ENCODE measurements around the gene PPDPF. TPM values are rescaled to one million over a fixed set of nuclear protein-coding genes. Genes with fewer than 3 reads are reported as not detected.
A peak's percentile ranks its signal among the peaks of the same experiment; 100 is the strongest.

Gene PPDPF
- polyA plus RNA-seq, 1 donor from 2014 or later = 95.1 TPM

DNA sequence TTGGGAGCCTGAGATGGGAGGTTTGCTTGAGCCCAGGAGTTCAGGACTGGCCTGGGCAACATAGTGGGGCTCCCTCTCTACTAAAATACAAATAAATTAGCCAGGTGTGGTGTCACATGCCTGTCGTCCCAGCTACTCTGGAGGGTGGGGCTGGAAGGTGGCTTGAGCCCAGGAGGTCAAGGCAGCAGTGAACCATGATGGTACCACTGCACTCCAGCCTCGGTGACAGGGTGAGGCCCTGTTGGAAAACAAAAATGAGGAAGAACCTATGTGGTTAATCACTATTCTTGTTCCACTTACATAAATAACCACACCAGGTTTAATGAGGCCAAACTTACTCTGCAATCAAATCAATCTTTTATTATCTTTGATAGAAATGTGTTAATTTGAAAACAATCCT, 5.4 kb downstream of the PPDPF start:
- H3K27me3 ChIP-seq (ENCODE audit: insufficient read depth, low read depth, low read length) = no peaks in the 10 kb centered on the region
- peaks cover 9% of the 10 kb centered on the region for H4K20me1 ChIP-seq (ENCODE audit: insufficient read depth)
- no peak overlapping the region for H3K4me3 ChIP-seq (ENCODE audit: low read length)
- no peaks in the 10 kb centered on the region for H3K36me3 ChIP-seq (ENCODE audit: insufficient read depth, low read length)
- TF ChIP-seq TAF1 (IDR thresholded peaks at IDR 0.05; ENCODE audit: low read depth) (no peak), EP300 (conservative IDR thresholded peaks at IDR 0.05; ENCODE audit: poor library complexity, severe bottlenecking) (no peak), MXI1 (conservative IDR thresholded peaks at IDR 0.05; ENCODE audit: poor library complexity, severe bottlenecking) (no peak)
- TF ChIP-seq, protein P1, sequence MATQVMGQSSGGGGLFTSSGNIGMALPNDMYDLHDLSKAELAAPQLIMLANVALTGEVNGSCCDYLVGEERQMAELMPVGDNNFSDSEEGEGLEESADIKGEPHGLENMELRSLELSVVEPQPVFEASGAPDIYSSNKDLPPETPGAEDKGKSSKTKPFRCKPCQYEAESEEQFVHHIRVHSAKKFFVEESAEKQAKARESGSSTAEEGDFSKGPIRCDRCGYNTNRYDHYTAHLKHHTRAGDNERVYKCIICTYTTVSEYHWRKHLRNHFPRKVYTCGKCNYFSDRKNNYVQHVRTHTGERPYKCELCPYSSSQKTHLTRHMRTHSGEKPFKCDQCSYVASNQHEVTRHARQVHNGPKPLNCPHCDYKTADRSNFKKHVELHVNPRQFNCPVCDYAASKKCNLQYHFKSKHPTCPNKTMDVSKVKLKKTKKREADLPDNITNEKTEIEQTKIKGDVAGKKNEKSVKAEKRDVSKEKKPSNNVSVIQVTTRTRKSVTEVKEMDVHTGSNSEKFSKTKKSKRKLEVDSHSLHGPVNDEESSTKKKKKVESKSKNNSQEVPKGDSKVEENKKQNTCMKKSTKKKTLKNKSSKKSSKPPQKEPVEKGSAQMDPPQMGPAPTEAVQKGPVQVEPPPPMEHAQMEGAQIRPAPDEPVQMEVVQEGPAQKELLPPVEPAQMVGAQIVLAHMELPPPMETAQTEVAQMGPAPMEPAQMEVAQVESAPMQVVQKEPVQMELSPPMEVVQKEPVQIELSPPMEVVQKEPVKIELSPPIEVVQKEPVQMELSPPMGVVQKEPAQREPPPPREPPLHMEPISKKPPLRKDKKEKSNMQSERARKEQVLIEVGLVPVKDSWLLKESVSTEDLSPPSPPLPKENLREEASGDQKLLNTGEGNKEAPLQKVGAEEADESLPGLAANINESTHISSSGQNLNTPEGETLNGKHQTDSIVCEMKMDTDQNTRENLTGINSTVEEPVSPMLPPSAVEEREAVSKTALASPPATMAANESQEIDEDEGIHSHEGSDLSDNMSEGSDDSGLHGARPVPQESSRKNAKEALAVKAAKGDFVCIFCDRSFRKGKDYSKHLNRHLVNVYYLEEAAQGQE (IDR thresholded peaks at IDR 0.05; ENCODE audit: borderline replicate concordance) = no peak
- TF ChIP-seq, protein P2, sequence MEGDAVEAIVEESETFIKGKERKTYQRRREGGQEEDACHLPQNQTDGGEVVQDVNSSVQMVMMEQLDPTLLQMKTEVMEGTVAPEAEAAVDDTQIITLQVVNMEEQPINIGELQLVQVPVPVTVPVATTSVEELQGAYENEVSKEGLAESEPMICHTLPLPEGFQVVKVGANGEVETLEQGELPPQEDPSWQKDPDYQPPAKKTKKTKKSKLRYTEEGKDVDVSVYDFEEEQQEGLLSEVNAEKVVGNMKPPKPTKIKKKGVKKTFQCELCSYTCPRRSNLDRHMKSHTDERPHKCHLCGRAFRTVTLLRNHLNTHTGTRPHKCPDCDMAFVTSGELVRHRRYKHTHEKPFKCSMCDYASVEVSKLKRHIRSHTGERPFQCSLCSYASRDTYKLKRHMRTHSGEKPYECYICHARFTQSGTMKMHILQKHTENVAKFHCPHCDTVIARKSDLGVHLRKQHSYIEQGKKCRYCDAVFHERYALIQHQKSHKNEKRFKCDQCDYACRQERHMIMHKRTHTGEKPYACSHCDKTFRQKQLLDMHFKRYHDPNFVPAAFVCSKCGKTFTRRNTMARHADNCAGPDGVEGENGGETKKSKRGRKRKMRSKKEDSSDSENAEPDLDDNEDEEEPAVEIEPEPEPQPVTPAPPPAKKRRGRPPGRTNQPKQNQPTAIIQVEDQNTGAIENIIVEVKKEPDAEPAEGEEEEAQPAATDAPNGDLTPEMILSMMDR (IDR thresholded peaks at IDR 0.05; ENCODE audit: poor library complexity, severe bottlenecking) = no peak
- H2AFZ ChIP-seq (ENCODE audit: low read depth, low read length) = no peak overlapping the region
- no peaks in the 10 kb centered on the region for H3K9me3 ChIP-seq (ENCODE audit: low read length)
- H3K79me2 ChIP-seq (replicated peaks; ENCODE audit: insufficient read depth, low read length) = peaks cover 17% of the 10 kb centered on the region
- no peaks in the 10 kb centered on the region for H3K9me2 ChIP-seq (ENCODE audit: insufficient read depth, low read length)
- no peak overlapping the region for H3K4me2 ChIP-seq (ENCODE audit: low read length)
- no peak overlapping the region for H3K9ac ChIP-seq (ENCODE audit: low read length)
- no peaks in the 10 kb centered on the region for H3F3A ChIP-seq (ENCODE audit: insufficient read depth, low read length, poor library complexity, severe bottlenecking)
- no peak overlapping the region for H3K27ac ChIP-seq (ENCODE audit: low read length)

DNA sequence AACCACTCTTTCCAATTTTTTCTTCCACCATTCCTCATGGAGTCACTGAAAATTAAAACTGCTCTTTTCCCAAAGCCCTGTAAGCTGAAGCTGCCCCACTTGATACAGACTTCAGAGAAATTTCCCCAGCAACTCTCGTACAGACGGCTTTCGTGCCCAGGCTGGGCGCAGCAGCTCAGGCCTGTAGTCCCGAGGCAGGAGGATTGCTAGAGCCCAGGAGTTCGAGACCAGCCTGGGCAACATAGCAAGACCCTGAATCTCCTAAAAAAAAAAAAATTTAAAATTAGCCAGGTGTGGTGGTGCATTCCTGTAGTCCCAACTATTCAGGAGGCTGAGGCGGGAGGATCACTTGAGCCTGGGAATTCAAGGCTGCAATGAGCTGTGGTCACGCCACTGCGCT, 6.6 kb downstream of the PPDPF start:
- H3K36me3 ChIP-seq (ENCODE audit: insufficient read depth, low read length) = no peaks in the 10 kb centered on the region
- H3K27me3 ChIP-seq (ENCODE audit: insufficient read depth, low read depth, low read length) = no peaks in the 10 kb centered on the region
- H3K9me2 ChIP-seq (ENCODE audit: insufficient read depth, low read length) = no peaks in the 10 kb centered on the region
- H3K4me2 ChIP-seq (ENCODE audit: low read length) = no peak overlapping the region
- peaks cover 7% of the 10 kb centered on the region for H4K20me1 ChIP-seq (ENCODE audit: insufficient read depth)
- no peaks in the 10 kb centered on the region for H3K9me3 ChIP-seq (ENCODE audit: low read length)
- no peak overlapping the region for H3K9ac ChIP-seq (ENCODE audit: low read length)
- H3K79me2 ChIP-seq (replicated peaks; ENCODE audit: insufficient read depth, low read length) = peaks cover 6% of the 10 kb centered on the region
- no peak overlapping the region for H3K4me3 ChIP-seq (ENCODE audit: low read length)
- TF ChIP-seq POLR2AphosphoS5 (IDR thresholded peaks at IDR 0.05) = peak; percentile 54
- TF ChIP-seq, protein P1 (IDR thresholded peaks at IDR 0.05; ENCODE audit: borderline replicate concordance) = no peak
- H3F3A ChIP-seq (ENCODE audit: insufficient read depth, low read length, poor library complexity, severe bottlenecking) = no peaks in the 10 kb centered on the region
- H3K27ac ChIP-seq (ENCODE audit: low read length) = no peak overlapping the region
- H2AFZ ChIP-seq (ENCODE audit: low read depth, low read length) = no peak overlapping the region
